Fibroblast of villous mesenchyme (primary cell): Measurements from ENCODE around the gene DCAF16. TPM values are rescaled to one million over a fixed set of nuclear protein-coding genes. Genes with fewer than 3 reads are reported as not detected.

ENCODE experiments used
- DNase-seq: peaks from one replicate; pipeline ENCODE4 v3.0.0-alpha.2; 2010; ENCODE audit warnings: low read depth
- H3K4me3 ChIP-seq: 2 replicates; pipeline ENCODE4 v1.5.1; 2011; ENCODE audit warnings: low read depth, mild to moderate bottlenecking, low read length
- CTCF ChIP-seq: IDR thresholded peaks from 2 replicates; pipeline ENCODE4 v1.5.1; 2012; ENCODE audit warnings: low read depth, mild to moderate bottlenecking, low read length; ENCODE audit not compliant: insufficient read depth
- total RNA-seq: library from RNA; depleted of rRNA; stranded (reverse); fragments of >200 nt; gene quantifications from 2 replicates; pipeline ENCODE4 v1.2.3, GENCODE V29; 2012

DCAF16 gene
- total RNA-seq, 1 donor: 21.2 TPM

GRCh38 chr4:17785858-17786257 is 24.7 kb downstream of the DCAF16 start:
- TF ChIP-seq CTCF: no peak
- no peak overlapping the region for H3K4me3 ChIP-seq
- no peak for DNase-seq

GRCh38 chr4:17781300-17782287 is 29.0 kb downstream of the DCAF16 start, which contains the start of gene FAM184B:
TSS of gene FAM184B (minus strand) at chr4:17781621. CDS start at chr4:17781299, 322 bp downstream.
- no peak for TF ChIP-seq CTCF
- DNase-seq: no peak
- H3K4me3 ChIP-seq: peak within 1 kb of the TSS; percentile 45

DNA sequence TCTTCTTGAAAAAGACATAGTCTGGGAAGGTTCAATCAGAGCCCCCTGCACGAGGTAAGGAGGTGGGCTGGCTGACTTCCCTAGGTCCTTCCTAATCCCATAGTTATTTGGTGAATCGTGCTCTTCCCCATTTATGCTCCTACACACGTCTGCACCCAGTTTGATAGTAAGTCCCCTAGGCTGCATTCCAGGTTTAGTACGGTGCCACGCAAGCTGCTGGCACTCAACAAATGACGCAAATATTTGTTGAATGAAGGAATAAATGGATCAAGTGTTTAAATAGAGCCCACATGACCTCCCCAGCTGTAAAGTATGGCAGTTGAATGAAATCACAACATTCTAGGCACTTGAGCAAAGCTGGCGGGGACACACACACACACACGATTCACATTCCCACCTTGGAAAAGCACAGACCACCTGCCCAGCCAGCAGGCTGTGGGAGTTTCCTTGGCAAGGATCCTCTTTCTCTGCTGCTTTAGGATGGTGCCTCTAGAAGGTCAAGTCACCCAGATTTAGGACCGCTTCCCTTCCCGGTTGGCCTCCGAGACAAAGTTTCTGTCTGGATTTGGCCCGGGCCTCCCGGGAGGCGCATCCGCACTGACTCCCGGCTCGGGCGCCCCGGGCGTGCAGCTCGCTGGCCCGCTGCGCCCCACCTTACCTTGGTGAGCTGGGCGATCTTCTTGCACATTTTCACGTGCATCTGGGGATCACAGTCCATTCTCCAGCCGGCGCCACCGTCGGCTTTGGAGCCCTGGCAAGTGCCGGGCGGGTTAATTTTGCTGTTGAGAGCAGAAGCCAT is 29.9 kb downstream of the DCAF16 start:
- no peak for DNase-seq
- TF ChIP-seq CTCF: no peak
- H3K4me3 ChIP-seq: peak overlapping the region; percentile 45

DNA sequence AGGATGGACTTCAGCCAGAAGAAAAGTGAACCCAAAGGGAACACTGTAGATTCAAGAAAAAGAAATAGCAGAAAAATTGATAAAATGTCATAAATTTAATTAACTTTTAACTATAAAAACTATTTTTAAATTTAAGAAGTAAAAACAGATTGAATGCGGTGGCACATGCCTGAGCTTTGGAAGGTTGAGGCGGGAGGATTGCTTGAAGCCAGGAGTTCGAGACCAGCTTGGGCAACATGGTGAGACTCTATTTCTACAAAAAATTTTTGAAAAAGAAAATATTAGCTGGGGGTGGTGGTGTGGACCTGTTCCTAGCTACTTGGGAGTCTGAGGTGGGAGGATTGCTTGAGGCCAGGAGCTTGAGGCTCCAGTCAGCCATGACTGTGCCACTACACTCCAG is 32.1 kb downstream of the DCAF16 start:
- no peak for TF ChIP-seq CTCF

DNA sequence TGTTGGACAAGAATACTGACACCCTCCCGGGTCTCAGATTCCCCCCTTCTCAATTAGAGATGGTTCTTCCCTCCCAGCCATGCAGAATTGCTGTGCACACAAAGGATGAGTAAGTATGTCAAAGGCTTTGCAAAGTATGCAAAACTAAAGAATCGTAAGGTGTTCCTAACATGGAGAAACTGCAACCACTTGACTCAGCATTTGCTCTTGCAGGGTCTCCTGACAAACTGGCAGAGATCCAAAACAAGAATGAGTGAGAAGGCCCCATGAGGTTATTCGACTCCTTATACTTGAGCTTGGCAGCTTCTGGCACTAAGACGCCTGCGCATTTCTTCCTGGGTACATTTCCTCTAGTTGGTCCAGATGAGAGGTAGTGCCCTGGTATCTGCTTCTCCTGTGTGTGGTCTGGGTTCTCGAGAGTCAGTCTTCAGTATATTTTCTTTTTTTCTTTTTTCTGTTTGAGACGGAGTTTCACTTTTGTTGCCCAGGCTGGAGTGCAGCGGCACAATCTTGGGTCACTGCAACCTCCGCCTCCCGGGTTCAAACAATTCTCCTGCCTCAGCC is 37.3 kb downstream of the DCAF16 start:
- no peak for DNase-seq
- TF ChIP-seq CTCF: no peak
- H3K4me3 ChIP-seq: no peak overlapping the region

More for the DNA sequence above, 32.1 kb downstream of the DCAF16 start:
- DNase-seq: no peak
- no peak overlapping the region for H3K4me3 ChIP-seq

DNA sequence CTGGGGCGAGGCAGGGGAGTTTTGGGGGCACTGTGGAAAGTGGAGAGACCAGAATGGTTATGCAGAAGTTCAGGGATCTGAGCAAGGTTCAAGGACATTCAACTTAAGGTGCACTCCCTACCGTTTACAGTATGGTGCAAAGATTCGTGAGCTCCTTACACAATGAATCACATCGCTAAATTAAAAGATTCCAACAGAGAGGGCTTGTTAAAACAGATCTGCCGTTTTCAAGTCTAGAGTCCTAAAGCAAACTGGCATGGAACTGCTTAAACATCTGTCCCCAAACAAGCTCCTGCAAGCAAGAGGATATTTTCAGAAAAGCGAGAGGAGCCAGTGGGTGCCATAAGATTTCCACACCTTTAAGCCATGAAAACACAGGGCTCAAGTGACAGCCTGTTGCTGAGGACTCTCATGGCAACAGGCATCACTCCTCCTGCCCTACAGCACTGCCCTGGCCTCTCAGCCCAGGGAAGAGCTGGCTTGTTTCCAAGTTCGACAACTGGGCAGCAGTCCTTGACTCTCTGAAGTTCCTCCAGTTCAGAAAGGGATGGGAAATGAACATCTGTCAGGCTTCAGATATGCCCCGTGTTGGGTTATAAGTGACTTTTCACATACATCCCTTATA is 39.2 kb downstream of the DCAF16 start:
- H3K4me3 ChIP-seq: no peak overlapping the region
- TF ChIP-seq CTCF: no peak
- DNase-seq: no peak
